ENCODE data around the gene TSC2. TPM values are rescaled to one million over a fixed set of nuclear protein-coding genes. Genes with fewer than 3 reads are reported as not detected.

Gene TSC2
- total RNA-seq, 6 donors from 2014 or later: 47.3 to 296 (median 118) TPM

DNA sequence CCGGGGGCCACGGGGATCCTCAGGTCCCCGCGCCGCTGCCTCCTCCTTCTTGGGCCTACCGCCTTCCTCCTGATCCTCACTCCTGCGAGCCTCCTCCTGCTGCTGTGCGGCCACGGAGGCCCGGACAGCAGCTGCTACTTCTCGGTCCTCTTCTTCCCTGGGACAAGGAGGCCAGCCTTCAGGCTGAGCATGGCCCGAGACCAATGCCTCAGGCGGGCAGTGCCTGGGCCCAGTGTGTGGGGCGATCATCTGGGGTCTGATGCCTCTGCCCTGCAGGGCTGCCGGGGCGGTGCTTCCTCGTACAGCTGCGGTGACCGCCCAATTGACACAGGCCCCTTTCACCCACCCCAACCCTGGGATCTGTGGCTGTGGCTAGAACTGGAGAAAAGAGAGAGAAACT lies 46.8 kb upstream of the TSC2 start:
- H3K9me3 ChIP-seq: no peaks in the 10 kb centered on the region
- no peaks in the 10 kb centered on the region for H3K27me3 ChIP-seq
- no peak overlapping the region for H3K4me3 ChIP-seq
- H3K36me3 ChIP-seq: peaks cover 30 to 70% (median 59%) of the 10 kb centered on the region in 4 donors
- no peak for ATAC-seq (ENCODE audit: low FRiP score in 2 of 2)
- DNase-seq: peak in 1 of 2 donors; percentile 75
- TF ChIP-seq, protein P1, sequence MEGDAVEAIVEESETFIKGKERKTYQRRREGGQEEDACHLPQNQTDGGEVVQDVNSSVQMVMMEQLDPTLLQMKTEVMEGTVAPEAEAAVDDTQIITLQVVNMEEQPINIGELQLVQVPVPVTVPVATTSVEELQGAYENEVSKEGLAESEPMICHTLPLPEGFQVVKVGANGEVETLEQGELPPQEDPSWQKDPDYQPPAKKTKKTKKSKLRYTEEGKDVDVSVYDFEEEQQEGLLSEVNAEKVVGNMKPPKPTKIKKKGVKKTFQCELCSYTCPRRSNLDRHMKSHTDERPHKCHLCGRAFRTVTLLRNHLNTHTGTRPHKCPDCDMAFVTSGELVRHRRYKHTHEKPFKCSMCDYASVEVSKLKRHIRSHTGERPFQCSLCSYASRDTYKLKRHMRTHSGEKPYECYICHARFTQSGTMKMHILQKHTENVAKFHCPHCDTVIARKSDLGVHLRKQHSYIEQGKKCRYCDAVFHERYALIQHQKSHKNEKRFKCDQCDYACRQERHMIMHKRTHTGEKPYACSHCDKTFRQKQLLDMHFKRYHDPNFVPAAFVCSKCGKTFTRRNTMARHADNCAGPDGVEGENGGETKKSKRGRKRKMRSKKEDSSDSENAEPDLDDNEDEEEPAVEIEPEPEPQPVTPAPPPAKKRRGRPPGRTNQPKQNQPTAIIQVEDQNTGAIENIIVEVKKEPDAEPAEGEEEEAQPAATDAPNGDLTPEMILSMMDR (IDR thresholded peaks at IDR 0.05): no peak
- TF ChIP-seq POLR2AphosphoS5 (IDR thresholded peaks at IDR 0.05) (no peak), POLR2A (IDR thresholded peaks at IDR 0.05) (no peak), EP300 (IDR thresholded peaks at IDR 0.05) (no peak)
- H3K4me1 ChIP-seq: peaks cover 22 to 28% (median 26%) of the 10 kb centered on the region in 4 donors
- 97 to 98% methylated on average over 11 to 19 of the region's 19 CpGs for WGBS, 2 donors
- H3K27ac ChIP-seq: no peak overlapping the region

DNA sequence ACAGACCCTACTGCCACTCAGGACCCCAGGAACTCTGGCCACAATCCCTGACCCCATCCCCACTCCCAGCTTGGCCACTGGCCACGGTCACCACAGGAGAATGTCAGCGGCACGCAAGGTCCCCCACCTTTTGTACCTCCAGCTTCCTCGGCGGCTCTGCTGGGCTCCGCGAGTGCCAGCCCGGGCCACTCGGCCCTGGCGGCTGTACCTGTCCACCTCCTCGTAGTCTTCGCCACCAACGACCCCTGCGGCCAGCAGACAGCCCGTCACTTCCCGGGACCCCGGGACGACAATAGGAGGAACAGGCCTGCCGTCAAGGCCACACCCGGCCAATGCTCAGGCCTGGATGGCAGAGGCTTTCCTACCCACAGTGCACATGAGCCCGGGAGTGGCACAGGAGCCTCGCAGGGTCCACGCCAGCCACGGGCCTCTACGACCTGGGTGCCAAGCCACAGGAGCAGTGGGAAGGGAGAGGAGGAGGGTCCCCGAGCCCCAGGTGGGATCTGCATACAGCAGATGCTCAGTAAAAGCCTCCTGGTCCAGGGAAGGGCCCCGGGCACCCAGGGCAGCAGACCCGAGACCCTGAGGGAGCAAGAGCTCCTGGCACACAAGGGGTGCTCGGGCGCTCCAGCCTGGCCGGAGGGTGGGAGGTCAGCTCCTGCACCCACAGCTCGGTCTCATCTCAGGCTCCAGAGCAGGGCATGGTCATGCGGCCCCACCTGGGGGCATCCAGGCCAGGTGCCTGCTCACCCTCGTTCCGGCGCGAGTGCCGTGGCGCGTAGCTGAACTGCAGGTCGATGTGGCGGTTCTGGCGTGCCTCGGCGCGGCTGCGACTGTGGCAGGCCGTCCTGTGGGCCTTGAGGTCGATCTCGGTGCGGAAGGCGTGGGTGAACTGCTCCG lies 46.1 kb upstream of the TSC2 start:
- WGBS, 2 donors: 96 to 97% methylated on average over 30 to 52 of the region's 53 CpGs
- Histone ChIP-seq H3K4me1 (peaks cover 24 to 34% (median 30%) of the 10 kb centered on the region in 4 donors), H3K9me3 (no peaks in the 10 kb centered on the region), H3K27me3 (no peaks in the 10 kb centered on the region), H3K4me3 (no peak overlapping the region), H3K36me3 (peaks cover 30 to 69% (median 58%) of the 10 kb centered on the region in 4 donors), H3K27ac (no peak overlapping the region)
- peak in 1 of 2 donors; percentile 83 for DNase-seq
- TF ChIP-seq POLR2A (IDR thresholded peaks at IDR 0.05): no peak
- TF ChIP-seq POLR2AphosphoS5 (IDR thresholded peaks at IDR 0.05): no peak
- no peak for ATAC-seq (ENCODE audit: low FRiP score in 2 of 2)

DNA sequence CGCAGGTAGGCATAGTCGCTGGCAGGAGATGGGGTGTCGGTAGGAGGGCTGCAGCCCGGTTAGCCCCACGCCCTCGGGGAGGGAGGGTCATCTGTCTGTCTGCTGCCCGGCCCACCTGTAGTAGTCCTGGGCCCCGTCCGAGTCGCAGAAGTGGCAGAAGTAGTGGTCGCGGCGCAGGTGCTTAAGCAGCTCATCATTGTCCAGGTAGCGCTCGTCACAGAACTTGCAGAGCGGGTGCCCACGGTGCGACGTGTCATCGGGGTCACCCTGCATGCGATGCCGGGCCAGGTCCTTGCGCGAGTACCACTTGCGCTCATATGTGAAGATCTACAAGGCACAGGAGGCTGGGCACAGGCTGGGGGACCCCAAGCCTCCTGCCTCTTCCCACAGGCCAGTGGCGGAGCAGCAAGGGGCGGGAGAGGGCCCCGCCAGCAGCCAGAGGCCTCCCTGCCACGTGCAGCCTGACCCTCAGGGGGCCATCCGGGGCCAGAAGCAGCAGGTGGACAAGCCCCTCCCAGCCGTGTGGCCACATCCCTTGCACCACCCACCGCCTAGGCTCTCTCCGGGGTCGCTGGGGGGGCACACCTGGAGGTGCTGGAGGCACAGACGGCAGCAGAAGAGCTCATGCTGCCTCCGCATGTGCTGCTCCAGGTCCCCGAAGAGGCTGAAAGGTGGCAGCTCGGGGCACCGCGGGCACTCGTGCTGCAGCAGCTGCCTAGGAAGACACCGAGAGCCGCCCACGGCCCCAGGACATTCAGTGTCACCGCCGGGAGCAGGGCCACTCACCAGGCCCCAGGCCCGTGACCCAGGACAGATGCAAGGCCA lies 45.2 kb upstream of the TSC2 start:
- H3K9me3 ChIP-seq: no peaks in the 10 kb centered on the region
- peaks cover 33 to 44% (median 38%) of the 10 kb centered on the region in 4 donors for H3K4me1 ChIP-seq
- peaks cover 30 to 60% (median 55%) of the 10 kb centered on the region in 4 donors for H3K36me3 ChIP-seq
- no peaks in the 10 kb centered on the region for H3K27me3 ChIP-seq
- ATAC-seq (ENCODE audit: low FRiP score in 2 of 2): no peak
- no peak overlapping the region for H3K27ac ChIP-seq
- no peak overlapping the region for H3K4me3 ChIP-seq
- peak in 1 of 2 donors; percentile 79 for DNase-seq
- no peak for TF ChIP-seq POLR2A (IDR thresholded peaks at IDR 0.05)
- 91 to 93% methylated on average over 26 to 45 of the region's 47 CpGs for WGBS, 2 donors

DNA sequence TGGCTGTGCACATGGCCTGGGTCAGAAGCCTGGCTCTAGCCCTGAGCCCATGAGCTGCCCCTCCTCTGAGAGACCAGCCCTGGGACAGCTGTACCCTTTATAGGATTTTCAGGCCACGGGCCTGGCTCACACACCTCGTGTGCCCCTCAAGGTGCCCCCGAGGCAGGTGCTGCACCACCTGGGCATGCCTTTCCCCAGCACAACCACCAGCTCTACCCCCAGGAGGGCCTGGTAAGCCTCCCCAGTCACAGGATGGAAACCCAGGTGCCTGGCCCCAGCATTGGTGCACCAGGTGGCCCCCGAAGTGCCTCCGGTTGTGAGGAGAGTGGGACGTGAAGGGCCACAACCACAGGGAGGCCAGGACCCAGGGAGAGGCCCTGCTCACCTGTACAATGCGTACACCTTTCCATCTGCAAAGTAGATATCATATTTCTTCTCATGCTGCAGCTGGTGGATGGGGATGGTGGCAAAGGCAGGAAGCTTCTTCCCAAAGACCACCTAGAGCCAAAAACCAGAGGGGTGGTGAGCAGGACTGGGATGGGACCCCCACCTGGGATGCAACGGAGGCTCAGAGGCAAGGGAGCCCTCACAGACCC lies 44.5 kb upstream of the TSC2 start:
- H3K36me3 ChIP-seq: peaks cover 26 to 52% (median 48%) of the 10 kb centered on the region in 4 donors
- WGBS, 2 donors: 80 to 94% methylated on average over 2 to 8 of the region's 8 CpGs
- ATAC-seq (ENCODE audit: low FRiP score in 2 of 2) (no peak), DNase-seq (no peak)
- H3K9me3 ChIP-seq: no peaks in the 10 kb centered on the region
- H3K4me3 ChIP-seq: no peak overlapping the region
- no peak overlapping the region for H3K27ac ChIP-seq
- TF ChIP-seq POLR2AphosphoS5 (IDR thresholded peaks at IDR 0.05) (no peak), POLR2A (IDR thresholded peaks at IDR 0.05) (no peak), EP300 (IDR thresholded peaks at IDR 0.05) (no peak)
- TF ChIP-seq, protein P1 (IDR thresholded peaks at IDR 0.05): no peak
- peaks cover 40 to 51% (median 46%) of the 10 kb centered on the region in 4 donors for H3K4me1 ChIP-seq
- no peaks in the 10 kb centered on the region for H3K27me3 ChIP-seq

- H3K4me3 ChIP-seq: no peak overlapping the region
- H3K4me1 ChIP-seq: peaks cover 47 to 58% (median 52%) of the 10 kb centered on the region in 4 donors
- ATAC-seq (ENCODE audit: low FRiP score in 2 of 2): peak; percentile 88 to 89
- DNase-seq: peak; percentile 92 to 96
- H3K36me3 ChIP-seq: peaks cover 24 to 45% (median 41%) of the 10 kb centered on the region in 4 donors
- peak overlapping the region in 1 of 4 donors; percentile 2 for H3K27ac ChIP-seq
- TF ChIP-seq, protein P1 (IDR thresholded peaks at IDR 0.05): peak; percentile 92 to 97 (median 96)
- TF ChIP-seq POLR2AphosphoS5 (IDR thresholded peaks at IDR 0.05): no peak
- TF ChIP-seq EP300 (IDR thresholded peaks at IDR 0.05): no peak
- TF ChIP-seq POLR2A (IDR thresholded peaks at IDR 0.05): no peak
- no peaks in the 10 kb centered on the region for H3K9me3 ChIP-seq
- WGBS, 2 donors: 4 to 76% methylated on average over 5 to 10 of the region's 36 CpGs
- no peaks in the 10 kb centered on the region for H3K27me3 ChIP-seq
Measured at GRCh38 chr16:2003827-2004641, 43.8 kb upstream of the TSC2 start.

Data from upper lobe of left lung (tissue), 6 donors.